Panc1 (cell line): Measurements from ENCODE around the gene MAP1B. TPM values are rescaled to one million over a fixed set of nuclear protein-coding genes. Genes with fewer than 3 reads are reported as not detected.

Experiments
- ATAC-seq: fragments of 200-7000 bp; cut with Tn5 transposase; 2 replicates; pipeline ENCODE4 v1.9.1; 2020; ENCODE audit warnings: mild to moderate bottlenecking, moderate library complexity
- BruUV-seq: library from RNA; stranded (reverse); fragments of 400-500 nt; replicated peaks from 2 replicates; lab custom pipeline; 2021; lab: Mats Ljungman, UMichigan
- CTCF ChIA-PET: fragments of 300-600 bp; sonication (Branson Sonifier 250); formaldehyde crosslinking; loops from one replicate; lab custom pipeline; 2022; ENCODE audit warnings: antibody characterized with exemption; lab: Charles Lee
- POLR2A ChIA-PET: fragments of 300-600 bp; sonication (Branson Sonifier 250); formaldehyde crosslinking; loops from one replicate; lab custom pipeline; 2022; ENCODE audit warnings: antibody characterized with exemption; lab: Charles Lee
- DNase-seq: peaks from one replicate; pipeline ENCODE4 v3.0.0-alpha.2; 2010; ENCODE audit warnings: low read depth, low spot score
- H3K27ac ChIP-seq: 2 replicates; pipeline ENCODE4 v1.5.1; 2011; ENCODE audit warnings: mild to moderate bottlenecking, low read length, inconsistent platforms
- H3K27me3 ChIP-seq: fragments of 200-500 bp; sonication (Bioruptor generic); 2 replicates; pipeline ENCODE4 v1.6.0; 2014; ENCODE audit warnings: low read length, inconsistent platforms; ENCODE audit not compliant: control insufficient read depth, insufficient read depth
- H3K36me3 ChIP-seq: fragments of 200-500 bp; sonication (Bioruptor generic); 2 replicates; pipeline ENCODE4 v1.5.1; 2014; ENCODE audit warnings: inconsistent platforms, mild to moderate bottlenecking, low read length, moderate library complexity; ENCODE audit not compliant: control insufficient read depth, insufficient read depth
- H3K4me1 ChIP-seq: 2 replicates; pipeline ENCODE4 v1.5.1; 2011; ENCODE audit warnings: inconsistent platforms, mild to moderate bottlenecking, low read length, moderate library complexity; ENCODE audit not compliant: control insufficient read depth, insufficient read depth
- H3K4me3 ChIP-seq, 2 experiments: 2 replicates each; pipeline ENCODE4 v1.5.1; 2011 to 2012; ENCODE audit warnings: low read depth in 2 of 2, low read length in 2 of 2, mild to moderate bottlenecking in 2 of 2, inconsistent platforms in 1 of 2, moderate library complexity in 1 of 2
- H3K9me3 ChIP-seq: fragments of 200-500 bp; sonication (Bioruptor generic); 2 replicates; pipeline ENCODE4 v1.5.1; 2014; ENCODE audit warnings: low read depth, mild to moderate bottlenecking, inconsistent platforms, low read length, moderate library complexity; ENCODE audit not compliant: control insufficient read depth, insufficient read depth
- CTCF ChIP-seq: fragments of 450-650 bp; IDR thresholded peaks from 2 replicates; pipeline ENCODE4 v1.5.1; 2017; ENCODE audit warnings: mild to moderate bottlenecking
- POLR2AphosphoS5 ChIP-seq: IDR thresholded peaks from 2 replicates; pipeline ENCODE4 v1.6.1; 2012; ENCODE audit warnings: mild to moderate bottlenecking, low read depth, low read length, moderate library complexity
- REST ChIP-seq, 2 experiments: IDR thresholded peaks; 2 replicates each; pipeline ENCODE4 v1.6.1; 2011 to 2012; ENCODE audit warnings: low read depth in 2 of 2, control low read depth in 1 of 2, low read length in 1 of 2, mild to moderate bottlenecking in 1 of 2, moderate library complexity in 1 of 2; ENCODE audit not compliant: insufficient read depth in 1 of 2
- SIN3A ChIP-seq: IDR thresholded peaks from 2 replicates; pipeline ENCODE4 v1.6.1; 2012; ENCODE audit warnings: low read depth, mild to moderate bottlenecking, low read length, moderate library complexity, borderline replicate concordance; ENCODE audit not compliant: insufficient read depth
- TCF7L2 ChIP-seq: IDR thresholded peaks from 2 replicates; pipeline ENCODE4 v1.6.1; 2011; ENCODE audit warnings: mild to moderate bottlenecking, low read depth, low read length, inconsistent platforms
- in situ Hi-C: cut with HindIII; loops from 2 replicates; pipeline ENCODE4 v1.10.0; 2016; ENCODE audit warnings: low sequenced_read_pairs, low pct_unique_long_range_greater_than_20kb
- intact Hi-C: fragments of 100-400 bp; cut with micrococcal nuclease; formaldehyde crosslinking; loops from one replicate; pipeline ENCODE4 v1.10.0; 2022; ENCODE audit not compliant: unreplicated experiment
- total RNA-seq: library from RNA; stranded (reverse); gene quantifications from one replicate; pipeline ENCODE4 v1.2.1, GENCODE V29; 2021; ENCODE audit not compliant: unreplicated experiment

MAP1B gene
- total RNA-seq, 1 experiment from 2014 or later, result 82.3 TPM

DNA sequence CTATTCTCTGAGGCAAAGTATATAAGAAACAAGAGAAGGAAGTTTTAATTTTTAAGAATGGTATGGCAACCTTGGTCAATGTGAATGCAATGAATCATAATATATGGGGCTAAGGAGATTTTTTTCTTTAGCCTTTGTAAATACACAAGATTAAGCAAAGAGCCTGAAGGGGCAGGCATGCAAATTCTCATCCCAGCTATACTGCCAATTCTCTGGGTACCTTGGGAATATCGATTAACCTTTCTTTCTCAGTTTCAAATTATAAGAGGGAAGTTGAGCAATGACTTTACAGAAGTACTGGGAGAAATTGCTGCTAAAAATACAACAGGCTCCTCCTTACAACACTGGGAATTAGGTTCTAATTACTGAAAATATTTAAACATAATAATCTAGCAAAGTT, 115.2 kb downstream of the MAP1B start:
- intact Hi-C loops, result no loop called here
- TF ChIP-seq TCF7L2 (no peak), REST (IDR thresholded peaks at IDR 0.05; ENCODE audit: insufficient read depth in 1 of 2, low read depth in 2 of 2, low read length in 1 of 2) (no peak), SIN3A (no peak), POLR2AphosphoS5 (no peak), CTCF (no peak)
- H3K27ac ChIP-seq, result no peak overlapping the region
- POLR2A ChIA-PET, result no interaction called here
- no peaks in the 10 kb centered on the region for H3K27me3 ChIP-seq
- in situ Hi-C loops, result no loop called here
- DNase-seq, result no peak
- H3K4me1 ChIP-seq, result no peaks in the 10 kb centered on the region
- CTCF ChIA-PET, result no interaction called here
- H3K9me3 ChIP-seq, result no peaks in the 10 kb centered on the region
- no peak for ATAC-seq
- peaks cover 21% of the 10 kb centered on the region for H3K36me3 ChIP-seq
- BruUV-seq, result no TSS peak
- H3K4me3 ChIP-seq, result no peak overlapping the region

- no peaks in the 10 kb centered on the region for H3K4me1 ChIP-seq
- no TSS peak for BruUV-seq
- POLR2A ChIA-PET, result no interaction called here
- no peak overlapping the region for H3K4me3 ChIP-seq
- intact Hi-C loops, result no loop called here
- in situ Hi-C loops, result no loop called here
- no peak overlapping the region for H3K27ac ChIP-seq
- ATAC-seq, result no peak
- no peaks in the 10 kb centered on the region for H3K9me3 ChIP-seq
- TF ChIP-seq POLR2AphosphoS5 (no peak), CTCF (no peak), SIN3A (no peak), REST (IDR thresholded peaks at IDR 0.05; ENCODE audit: insufficient read depth in 1 of 2, low read depth in 2 of 2, low read length in 1 of 2) (no peak), TCF7L2 (no peak)
- CTCF ChIA-PET, result no interaction called here
- H3K36me3 ChIP-seq, result peaks cover 28% of the 10 kb centered on the region
- no peak for DNase-seq
- H3K27me3 ChIP-seq, result no peaks in the 10 kb centered on the region
These were observed 116.1 kb downstream of the MAP1B start for GRCh38 chr5:72223371-72223770.
